ENCODE results near the gene GRN.
"Not testable (repeated sequence)": the region's sequence is repeated elsewhere in the genome, so short reads cannot be mapped to it uniquely, and the experiment has no call there.

Gene GRN

GRCh38 chr17:44324571-44325275 lies 20.4 kb upstream of the GRN start, which contains the start of gene SLC25A39:
Gene SLC25A39 (minus strand): TSS chr17:44324823. CDS start chr17:44323562, 1,261 bp downstream.
- Histone ChIP-seq H3K27me3 (ENCODE audit: control insufficient read depth in 1 of 2, insufficient read depth in 1 of 2, low read length in 2 of 2) (no peaks in the 10 kb centered on the region), H3K4me3 (ENCODE audit: insufficient read depth in 1 of 2, low read depth in 1 of 2, low read length in 2 of 2) (peak within 1 kb of the TSS; percentile 92), H2BK5ac (ENCODE audit: low read depth, low read length, poor library complexity, severe bottlenecking) (peak within 1 kb of the TSS; percentile 47), H2BK15ac (ENCODE audit: low read depth, poor library complexity, severe bottlenecking) (peak within 1 kb of the TSS; percentile 65), H3K79me1 (replicated peaks; ENCODE audit: low read length, poor library complexity, severe bottlenecking) (peaks cover 28% of the 10 kb centered on the region), H3K27ac (ENCODE audit: low read length, poor library complexity, severe bottlenecking) (peak within 1 kb of the TSS; percentile 78), H4K91ac (ENCODE audit: low read length) (peak within 1 kb of the TSS; percentile 28), H3K23ac (ENCODE audit: low read length in 2 of 2) (peak within 1 kb of the TSS; percentile 65 to 98), H2AFZ (ENCODE audit: low read depth, low read length) (peak within 1 kb of the TSS; percentile 82), H4K8ac (ENCODE audit: low read length) (peak within 1 kb of the TSS; percentile 78), H3K9ac (ENCODE audit: low read length) (peak within 1 kb of the TSS; percentile 87), H3K14ac (ENCODE audit: low read length in 2 of 2) (peak within 1 kb of the TSS in 1 of 2 experiments; percentile 92), H3K9me3 (ENCODE audit: control insufficient read depth, low read length) (no peaks in the 10 kb centered on the region), H2AK5ac (ENCODE audit: low read length, severe bottlenecking) (no peak within 1 kb of the TSS), H3K18ac (ENCODE audit: low read depth in 1 of 2, low read length in 2 of 2) (peak within 1 kb of the TSS; percentile 72 to 85), H3K4me2 (ENCODE audit: low read length, poor library complexity, severe bottlenecking) (peak within 1 kb of the TSS; percentile 96), H3K36me3 (ENCODE audit: control insufficient read depth in 1 of 2, insufficient read depth in 2 of 2, low read depth in 1 of 2, low read length in 2 of 2) (peaks cover 28 to 30% of the 10 kb centered on the region in 2 experiments), H3K4me1 (ENCODE audit: control insufficient read depth, insufficient read depth, low read depth, low read length) (peaks cover 20% of the 10 kb centered on the region), H3K4ac (ENCODE audit: low read depth in 1 of 2, low read length in 2 of 2) (peak within 1 kb of the TSS; percentile 24 to 90), H2BK120ac (ENCODE audit: low read depth, low read length) (no peak within 1 kb of the TSS), H2BK12ac (ENCODE audit: low read length in 2 of 2) (peak within 1 kb of the TSS in 1 of 2 experiments; percentile 77)
- under 1% methylated on average over 80 of the region's 85 CpGs for WGBS
- DNase-seq, result peak; percentile 93

- H2BK15ac ChIP-seq (ENCODE audit: low read depth, poor library complexity, severe bottlenecking), result no peak overlapping the region
- DNase-seq, result peak; percentile 97
- no peaks in the 10 kb centered on the region for H3K27me3 ChIP-seq (ENCODE audit: control insufficient read depth in 1 of 2, insufficient read depth in 1 of 2, low read length in 2 of 2)
- H2BK12ac ChIP-seq (ENCODE audit: low read length in 2 of 2), result no peak overlapping the region
- H3K4ac ChIP-seq (ENCODE audit: low read depth in 1 of 2, low read length in 2 of 2), result no peak overlapping the region
- H2AK5ac ChIP-seq (ENCODE audit: low read length, severe bottlenecking), result no peak overlapping the region
- 36% methylated on average over 21 of the region's 31 CpGs for WGBS
- peaks cover 6 to 7% of the 10 kb centered on the region in 2 experiments for H3K36me3 ChIP-seq (ENCODE audit: control insufficient read depth in 1 of 2, insufficient read depth in 2 of 2, low read depth in 1 of 2, low read length in 2 of 2)
- H3K9ac ChIP-seq (ENCODE audit: low read length), result peak overlapping the region; percentile 74
- no peak overlapping the region for H2BK120ac ChIP-seq (ENCODE audit: low read depth, low read length)
- H3K27ac ChIP-seq (ENCODE audit: low read length, poor library complexity, severe bottlenecking), result no peak overlapping the region
- no peak overlapping the region for H4K91ac ChIP-seq (ENCODE audit: low read length)
- no peak overlapping the region for H2BK5ac ChIP-seq (ENCODE audit: low read depth, low read length, poor library complexity, severe bottlenecking)
- H3K79me1 ChIP-seq (replicated peaks; ENCODE audit: low read length, poor library complexity, severe bottlenecking), result peaks cover 19% of the 10 kb centered on the region
- no peak overlapping the region for H2AFZ ChIP-seq (ENCODE audit: low read depth, low read length)
- H3K23ac ChIP-seq (ENCODE audit: low read length in 2 of 2), result no peak overlapping the region
- peak overlapping the region in 1 of 2 experiments; percentile 62 for H3K4me3 ChIP-seq (ENCODE audit: insufficient read depth in 1 of 2, low read depth in 1 of 2, low read length in 2 of 2)
- no peaks in the 10 kb centered on the region for H3K9me3 ChIP-seq (ENCODE audit: control insufficient read depth, low read length)
- H3K14ac ChIP-seq (ENCODE audit: low read length in 2 of 2), result no peak overlapping the region
- H3K4me1 ChIP-seq (ENCODE audit: control insufficient read depth, insufficient read depth, low read depth, low read length), result peaks cover 22% of the 10 kb centered on the region
- H3K18ac ChIP-seq (ENCODE audit: low read depth in 1 of 2, low read length in 2 of 2), result peak overlapping the region in 1 of 2 experiments; percentile 34
- no peak overlapping the region for H4K8ac ChIP-seq (ENCODE audit: low read length)
- H3K4me2 ChIP-seq (ENCODE audit: low read length, poor library complexity, severe bottlenecking), result no peak overlapping the region
Observed at GRCh38 chr17:44326861-44327444, 18.1 kb upstream of the GRN start.

GRCh38 chr17:44327715-44328449 lies 17.2 kb upstream of the GRN start:
- Histone ChIP-seq H3K27ac (ENCODE audit: low read length, poor library complexity, severe bottlenecking) (no peak overlapping the region), H3K79me1 (replicated peaks; ENCODE audit: low read length, poor library complexity, severe bottlenecking) (peaks cover 12% of the 10 kb centered on the region), H3K9me3 (ENCODE audit: control insufficient read depth, low read length) (no peaks in the 10 kb centered on the region), H3K4me1 (ENCODE audit: control insufficient read depth, insufficient read depth, low read depth, low read length) (peaks cover 18% of the 10 kb centered on the region), H2AFZ (ENCODE audit: low read depth, low read length) (no peak overlapping the region), H2BK5ac (ENCODE audit: low read depth, low read length, poor library complexity, severe bottlenecking) (no peak overlapping the region), H2AK5ac (ENCODE audit: low read length, severe bottlenecking) (peak overlapping the region; percentile 19), H3K36me3 (ENCODE audit: control insufficient read depth in 1 of 2, insufficient read depth in 2 of 2, low read depth in 1 of 2, low read length in 2 of 2) (no peaks in the 10 kb centered on the region), H2BK12ac (ENCODE audit: low read length in 2 of 2) (peak overlapping the region in 1 of 2 experiments; percentile 71), H3K4ac (ENCODE audit: low read depth in 1 of 2, low read length in 2 of 2) (no peak overlapping the region), H2BK15ac (ENCODE audit: low read depth, poor library complexity, severe bottlenecking) (no peak overlapping the region), H3K14ac (ENCODE audit: low read length in 2 of 2) (no peak overlapping the region), H3K23ac (ENCODE audit: low read length in 2 of 2) (no peak overlapping the region), H3K18ac (ENCODE audit: low read depth in 1 of 2, low read length in 2 of 2) (no peak overlapping the region), H3K9ac (ENCODE audit: low read length) (no peak overlapping the region), H3K4me2 (ENCODE audit: low read length, poor library complexity, severe bottlenecking) (no peak overlapping the region), H3K27me3 (ENCODE audit: control insufficient read depth in 1 of 2, insufficient read depth in 1 of 2, low read length in 2 of 2) (no peaks in the 10 kb centered on the region), H2BK120ac (ENCODE audit: low read depth, low read length) (no peak overlapping the region), H3K4me3 (ENCODE audit: insufficient read depth in 1 of 2, low read depth in 1 of 2, low read length in 2 of 2) (no peak overlapping the region), H4K91ac (ENCODE audit: low read length) (no peak overlapping the region), H4K8ac (ENCODE audit: low read length) (no peak overlapping the region)
- DNase-seq, result no peak
- 94% methylated on average over 6 of the region's 7 CpGs for WGBS

GRCh38 chr17:44329516-44329915 lies 15.6 kb upstream of the GRN start:
- WGBS, result 99% methylated on average over 5 of the region's 7 CpGs

More at GRCh38 chr17:44329516-44329915, 15.6 kb upstream of the GRN start:
- peaks cover 10% of the 10 kb centered on the region for H3K4me1 ChIP-seq (ENCODE audit: control insufficient read depth, insufficient read depth, low read depth, low read length)
- H3K4ac ChIP-seq (ENCODE audit: low read depth in 1 of 2, low read length in 2 of 2); H2BK12ac ChIP-seq (ENCODE audit: low read length in 2 of 2); H4K91ac ChIP-seq (ENCODE audit: low read length); H3K79me1 ChIP-seq (replicated peaks; ENCODE audit: low read length, poor library complexity, severe bottlenecking); H3K18ac ChIP-seq (ENCODE audit: low read depth in 1 of 2, low read length in 2 of 2); H2AK5ac ChIP-seq (ENCODE audit: low read length, severe bottlenecking); H3K9ac ChIP-seq (ENCODE audit: low read length); H3K23ac ChIP-seq (ENCODE audit: low read length in 2 of 2); H4K8ac ChIP-seq (ENCODE audit: low read length); H2AFZ ChIP-seq (ENCODE audit: low read depth, low read length); H3K4me3 ChIP-seq (ENCODE audit: insufficient read depth in 1 of 2, low read depth in 1 of 2, low read length in 2 of 2); H3K27me3 ChIP-seq (ENCODE audit: control insufficient read depth in 1 of 2, insufficient read depth in 1 of 2, low read length in 2 of 2); H3K4me2 ChIP-seq (ENCODE audit: low read length, poor library complexity, severe bottlenecking); H3K27ac ChIP-seq (ENCODE audit: low read length, poor library complexity, severe bottlenecking); H2BK120ac ChIP-seq (ENCODE audit: low read depth, low read length); H3K36me3 ChIP-seq (ENCODE audit: control insufficient read depth in 1 of 2, insufficient read depth in 2 of 2, low read depth in 1 of 2, low read length in 2 of 2); H3K14ac ChIP-seq (ENCODE audit: low read length in 2 of 2); DNase-seq; H2BK15ac ChIP-seq (ENCODE audit: low read depth, poor library complexity, severe bottlenecking); H3K9me3 ChIP-seq (ENCODE audit: control insufficient read depth, low read length); H2BK5ac ChIP-seq (ENCODE audit: low read depth, low read length, poor library complexity, severe bottlenecking): not testable (repeated sequence)
